H1 (cell line): ENCODE data around the gene PFKFB3. TPM values are rescaled to one million over a fixed set of nuclear protein-coding genes. Genes with fewer than 3 reads are reported as not detected.

Experiments
- CTCF ChIA-PET: fragments of 300-600 bp; sonication (Branson Sonifier 250); formaldehyde crosslinking; loops from one replicate; lab custom pipeline; 2021; ENCODE audit not compliant: partially characterized antibody; lab: Charles Lee
- POLR2A ChIA-PET: fragments of 300-600 bp; sonication (Branson Sonifier 250); formaldehyde crosslinking; loops from one replicate; lab custom pipeline; 2021; ENCODE audit warnings: inconsistent platforms; ENCODE audit not compliant: partially characterized antibody; lab: Charles Lee
- DNase-seq, 2 experiments: peaks; one replicate each; pipeline versions ENCODE4 v3.0.0 to v3.0.0-alpha.2; 2010 to 2022; ENCODE audit warnings: low spot score in 2 of 2, low read depth in 1 of 2, mixed read lengths in 1 of 2
- FAIRE-seq: peaks from 2 replicates; lab custom pipeline; 2011; peaks lifted over from hg19 to GRCh38; lab: Jason Lieb, UNC
- H2AFZ ChIP-seq: 2 replicates; pipeline ENCODE4 v1.8.1; 2012; ENCODE audit warnings: low read length, inconsistent platforms
- H2AK5ac ChIP-seq: 2 replicates; pipeline ENCODE4 v1.6.1; 2013; ENCODE audit warnings: low read depth, low read length
- H2BK120ac ChIP-seq: replicated peaks from 2 replicates; pipeline ENCODE3; 2013; ENCODE audit warnings: low read depth, low read length, inconsistent platforms
- H2BK12ac ChIP-seq: 2 replicates; pipeline ENCODE4 v1.6.1; 2013; ENCODE audit warnings: low read depth, low read length
- H2BK15ac ChIP-seq: 2 replicates; pipeline ENCODE4 v1.6.1; 2013; ENCODE audit warnings: low read length
- H2BK20ac ChIP-seq: 2 replicates; pipeline ENCODE4 v1.6.1; 2013; ENCODE audit warnings: low read length
- H2BK5ac ChIP-seq: 2 replicates; pipeline ENCODE4 v1.6.1; 2013; ENCODE audit warnings: low read depth, low read length
- H3K14ac ChIP-seq: 2 replicates; pipeline ENCODE4 v1.6.1; 2013; ENCODE audit warnings: inconsistent platforms; ENCODE audit not compliant: insufficient read length
- H3K18ac ChIP-seq: 2 replicates; pipeline ENCODE4 v1.6.1; 2013; ENCODE audit warnings: low read length; ENCODE audit errors: extremely low read depth
- H3K23ac ChIP-seq: 2 replicates; pipeline ENCODE4 v1.6.1; 2013; ENCODE audit warnings: inconsistent platforms; ENCODE audit not compliant: insufficient read length
- H3K23me2 ChIP-seq: 2 replicates; pipeline ENCODE4 v1.6.1; 2013; ENCODE audit warnings: low read depth, low read length
- H3K27ac ChIP-seq: 2 replicates; pipeline ENCODE4 v1.6.1; 2011; ENCODE audit warnings: low read depth, low read length, inconsistent platforms
- H3K27me3 ChIP-seq, 4 experiments: replicated peaks in 1 of 4; 1 replicate in 1 of 4; 2 replicates in 3 of 4; pipeline versions ENCODE4 v1.6.1 to v1.8.1; 2011 to 2013; ENCODE audit warnings: low read length in 3 of 4, mild to moderate bottlenecking in 3 of 4, inconsistent platforms in 2 of 4, mixed read lengths in 2 of 4, moderate library complexity in 1 of 4; ENCODE audit not compliant: control insufficient read depth in 3 of 4, insufficient read depth in 3 of 4; ENCODE audit errors: extremely low read depth in 1 of 4
- H3K36me3 ChIP-seq, 4 experiments: 2 replicates each; pipeline versions ENCODE4 v1.6.1 to v1.8.1; 2011 to 2013; ENCODE audit warnings: mild to moderate bottlenecking in 4 of 4, low read length in 3 of 4, moderate library complexity in 2 of 4, control low read depth in 1 of 4, inconsistent platforms in 1 of 4; ENCODE audit not compliant: insufficient read depth in 4 of 4, control insufficient read depth in 2 of 4
- H3K4ac ChIP-seq: replicated peaks from 2 replicates; pipeline ENCODE3; 2013; ENCODE audit warnings: low read length, low read depth, mixed read lengths, inconsistent platforms; ENCODE audit not compliant: insufficient read length
- H3K4me1 ChIP-seq, 4 experiments: replicated peaks in 1 of 4; 1 replicate in 1 of 4; 2 replicates in 3 of 4; pipeline versions ENCODE4 v1.6.1 to v1.8.1; 2011 to 2013; ENCODE audit warnings: low read length in 3 of 4, inconsistent platforms in 2 of 4, mixed read lengths in 1 of 4; ENCODE audit not compliant: insufficient read depth in 4 of 4, control insufficient read depth in 3 of 4
- H3K4me2 ChIP-seq, 2 experiments: 2 replicates each; pipeline versions ENCODE4 v1.6.1 to v1.8.1; 2011 to 2013; ENCODE audit warnings: low read depth in 2 of 2, low read length in 2 of 2, control low read depth in 1 of 2, inconsistent platforms in 1 of 2, mild to moderate bottlenecking in 1 of 2; ENCODE audit not compliant: insufficient read depth in 1 of 2
- H3K4me3 ChIP-seq, 4 experiments: fragments of 200-600, 300-600 bp in 1 of 4; sonication (generic), shearing (Covaris generic), sonication (Bioruptor Twin) in 1 of 4; 2 replicates each; pipeline versions ENCODE4 v1.5.1 to v1.8.1; 2011 to 2016; ENCODE audit warnings: low read length in 4 of 4, low read depth in 3 of 4, control low read depth in 2 of 4, inconsistent platforms in 2 of 4, mild to moderate bottlenecking in 2 of 4, mixed read lengths in 1 of 4, moderate library complexity in 1 of 4; ENCODE audit not compliant: insufficient read depth in 2 of 4; ENCODE audit errors: extremely low read depth in 1 of 4
- H3K56ac ChIP-seq: replicated peaks from 2 replicates; pipeline ENCODE3; 2013; ENCODE audit warnings: low read depth, mild to moderate bottlenecking, mixed read lengths, low read length, inconsistent platforms; ENCODE audit not compliant: insufficient read length
- H3K79me1 ChIP-seq: 2 replicates; pipeline ENCODE4 v1.6.1; 2013; ENCODE audit warnings: low read depth, low read length, control low read depth
- H3K79me2 ChIP-seq, 2 experiments: 2 replicates each; pipeline versions ENCODE4 v1.6.1 to v1.8.1; 2012 to 2013; ENCODE audit warnings: low read length in 2 of 2, mild to moderate bottlenecking in 2 of 2, inconsistent platforms in 1 of 2; ENCODE audit not compliant: insufficient read depth in 2 of 2, control insufficient read depth in 1 of 2
- H3K9ac ChIP-seq, 4 experiments: replicated peaks in 1 of 4; 1 replicate in 1 of 4; 2 replicates in 3 of 4; pipeline versions ENCODE4 v1.6.1 to v1.8.1; 2011 to 2013; ENCODE audit warnings: low read depth in 3 of 4, low read length in 3 of 4, control low read depth in 2 of 4, mild to moderate bottlenecking in 2 of 4, moderate library complexity in 2 of 4, inconsistent platforms in 1 of 4; ENCODE audit errors: extremely low read depth in 1 of 4
- H3K9me3 ChIP-seq, 2 experiments: 2 replicates each; pipeline versions ENCODE4 v1.6.1 to v1.8.1; 2012 to 2013; ENCODE audit warnings: mild to moderate bottlenecking in 2 of 2, moderate library complexity in 2 of 2, control low read depth in 1 of 2, inconsistent platforms in 1 of 2, low read depth in 1 of 2, low read length in 1 of 2, mixed read lengths in 1 of 2; ENCODE audit not compliant: insufficient read depth in 2 of 2
- H4K20me1 ChIP-seq, 2 experiments: replicated peaks in 1 of 2; 2 replicates each; pipeline versions ENCODE3 to v1.8.1; 2011 to 2013; ENCODE audit warnings: inconsistent platforms in 2 of 2, low read length in 2 of 2, mild to moderate bottlenecking in 1 of 2; ENCODE audit not compliant: insufficient read depth in 2 of 2, control insufficient read depth in 1 of 2
- H4K5ac ChIP-seq: 2 replicates; pipeline ENCODE4 v1.6.1; 2013; ENCODE audit warnings: low read length, low read depth, mixed read lengths, inconsistent platforms; ENCODE audit not compliant: insufficient read length
- H4K8ac ChIP-seq: 2 replicates; pipeline ENCODE4 v1.8.0; 2013; ENCODE audit warnings: mild to moderate bottlenecking, moderate library complexity, low read length, inconsistent platforms; ENCODE audit not compliant: insufficient read depth; ENCODE audit errors: extremely low read depth
- H4K91ac ChIP-seq: replicated peaks from 2 replicates; pipeline ENCODE3; 2013; ENCODE audit warnings: low read length, mixed read lengths, inconsistent platforms; ENCODE audit not compliant: insufficient read length
- POLR2A ChIP-seq, 2 experiments: IDR thresholded peaks; 1 replicate in 1 of 2; 2 replicates in 1 of 2; pipeline ENCODE4 v1.6.1; 2011; ENCODE audit warnings: low read depth in 2 of 2, low read length in 2 of 2, mild to moderate bottlenecking in 2 of 2; ENCODE audit errors: control extremely low read depth in 1 of 2
- RAD21 ChIP-seq, 2 experiments: IDR thresholded peaks in 1 of 2; conservative IDR thresholded peaks in 1 of 2; 2 replicates each; pipeline ENCODE4 v1.6.1; 2011; ENCODE audit warnings: low read depth in 2 of 2, low read length in 2 of 2, improper control_type of control experiment in 1 of 2, inconsistent platforms in 1 of 2, mild to moderate bottlenecking in 1 of 2, moderate library complexity in 1 of 2
- RBBP5 ChIP-seq: IDR thresholded peaks from 2 replicates; pipeline ENCODE4 v1.7.1; 2012; ENCODE audit warnings: low read depth, mild to moderate bottlenecking, inconsistent platforms, low read length, moderate library complexity, borderline replicate concordance
- TBP ChIP-seq: IDR thresholded peaks from 2 replicates; pipeline ENCODE4 v1.6.1; 2011; ENCODE audit warnings: low read depth, low read length, improper control_type of control experiment
- WGBS, 2 experiments: shearing (Covaris generic) in 1 of 2; methylation state at CpG; one replicate each; pipeline versions ENCODE4 v1.1.6 to v1.1.7; 2013 to 2015; ENCODE audit warnings: low lambda C conversion rate in 2 of 2, mixed read lengths in 2 of 2, inconsistent platforms in 1 of 2, low coverage in 1 of 2, missing lambda C conversion rate in 1 of 2; ENCODE audit not compliant: insufficient replicate concordance in 2 of 2, insufficient coverage in 1 of 2, insufficient read length in 1 of 2; ENCODE audit errors: extremely low coverage in 1 of 2, missing lambda C conversion rate in 1 of 2; 5-methylcytosine and 5-hydroxymethylcytosine counted together
- polyA plus RNA-seq, 7 experiments: library from polyadenylated mRNA; depleted of rRNA in 3 of 7; stranded (reverse) in 5 of 7; unstranded in 2 of 7; fragments of >200 nt in 5 of 7; fragments of 200-250 nt in 2 of 7; gene quantifications; 1 replicate in 5 of 7; 2 replicates in 1 of 7; 4 replicates in 1 of 7; pipeline versions ENCODE4 v1.2.1 to v1.2.3, GENCODE V29; 2011 to 2013; ENCODE audit warnings: missing spikeins in 2 of 7, mixed read lengths in 2 of 7
- total RNA-seq: library from RNA; stranded (reverse); fragmentation: NEBNext Ultra II Directional; extraction: Animal tissue kit (Norgen Biotek cat#: 25700); gene quantifications from 2 replicates; pipeline ENCODE4 v1.2.1, GENCODE V29; 2021

Gene PFKFB3
- total and polyA plus RNA-seq, 2 of the 8 experiments (the other 6 are each of a cell fraction or from before 2014, with no cell fraction given): 15.6 to 32.0 TPM

GRCh38 chr10:6176691-6177231 lies 26.0 kb upstream of the PFKFB3 start:
- Histone ChIP-seq H4K8ac (no peak overlapping the region), H4K91ac (no peak overlapping the region), H3K27me3 (no peaks in the 10 kb centered on the region), H2BK20ac (no peak overlapping the region), H3K9ac (no peak overlapping the region), H2BK12ac (no peak overlapping the region), H2AFZ (no peak overlapping the region), H3K4me1 (peaks cover 0 to 3% (median 0%) of the 10 kb centered on the region in 4 experiments; a peak in 1 of 7 replicates), H3K27ac (no peak overlapping the region), H3K23me2 (no peaks in the 10 kb centered on the region), H3K4me2 (no peak overlapping the region), H3K18ac (no peak overlapping the region), H3K79me2 (peaks cover 0 to 12% of the 10 kb centered on the region in 2 experiments; a peak in 2 of 4 replicates), H4K5ac (no peak overlapping the region), H3K79me1 (peaks cover 11% of the 10 kb centered on the region), H4K20me1 (peaks cover 5 to 17% of the 10 kb centered on the region in 2 experiments), H3K9me3 (no peaks in the 10 kb centered on the region), H2BK5ac (no peak overlapping the region), H2AK5ac (no peak overlapping the region), H2BK15ac (no peak overlapping the region), H3K56ac (no peak overlapping the region), H3K36me3 (no peaks in the 10 kb centered on the region; a peak in 1 of 8 replicates), H3K14ac (no peak overlapping the region), H2BK120ac (no peak overlapping the region), H3K4me3 (no peak overlapping the region), H3K4ac (no peak overlapping the region), H3K23ac (no peak overlapping the region)
- CTCF ChIA-PET: interaction anchor here (0.7 to 2.0 kb wide), 2 partner anchors 26 to 225 kb away, joined by 3 to 6 read pairs; partner anchors contain the start of gene PFKFB3
- POLR2A ChIA-PET: interaction anchor here (0.8 to 4.1 kb wide), 6 partner anchors 8 to 26 kb away, joined by 3 to 17 read pairs (median 3); partner anchors contain the start of gene PFKFB3
- 94% methylated on average over 8 of the region's 8 CpGs; no CpG with 5 or more reads in 1 of the 2 experiments for WGBS, 2 experiments
- DNase-seq (no peak), FAIRE-seq (no peak)
- no peak for TF ChIP-seq POLR2A (IDR thresholded peaks at IDR 0.05; ENCODE audit: control extremely low read depth in 1 of 2, low read depth in 2 of 2, low read length in 2 of 2)
- no peak for TF ChIP-seq TBP
- TF ChIP-seq RAD21 (IDR thresholded peaks at IDR 0.05 in 1 of 2, conservative IDR thresholded peaks at IDR 0.05 in 1 of 2; ENCODE audit: low read depth in 2 of 2, low read length in 2 of 2): no peak
- no peak for TF ChIP-seq RBBP5
